ENCODE results near the gene DCBLD1. TPM values are rescaled to one million over a fixed set of nuclear protein-coding genes. Genes with fewer than 3 reads are reported as not detected.

DCBLD1 gene
- total RNA-seq (2022), result 69.3 and 73.4 TPM in 2 replicates
- percentile 94 among the genes with signal in this experiment for Bru-seq, nascent RNA
- BruChase-seq, experiment 1, labeled RNA remaining after a 2-hour chase, result percentile 89 among the genes with signal in this experiment
- percentile 81 among the genes with signal in this experiment for BruChase-seq, experiment 2, labeled RNA remaining after a 6-hour chase
- long read RNA-seq, transcript DCBLD1-202 (15 exons, 3,626 nt), result major isoform, 59 of 116 reads
- long read RNA-seq, transcript DCBLD1-201 (15 exons, 1,979 nt), result minor isoform, 8 of 116 reads
- long read RNA-seq, partial matches to known transcripts, result 14 of 116 reads
- long read RNA-seq, other reads (novel, unspliced or antisense), result 35 of 116 reads

DNA sequence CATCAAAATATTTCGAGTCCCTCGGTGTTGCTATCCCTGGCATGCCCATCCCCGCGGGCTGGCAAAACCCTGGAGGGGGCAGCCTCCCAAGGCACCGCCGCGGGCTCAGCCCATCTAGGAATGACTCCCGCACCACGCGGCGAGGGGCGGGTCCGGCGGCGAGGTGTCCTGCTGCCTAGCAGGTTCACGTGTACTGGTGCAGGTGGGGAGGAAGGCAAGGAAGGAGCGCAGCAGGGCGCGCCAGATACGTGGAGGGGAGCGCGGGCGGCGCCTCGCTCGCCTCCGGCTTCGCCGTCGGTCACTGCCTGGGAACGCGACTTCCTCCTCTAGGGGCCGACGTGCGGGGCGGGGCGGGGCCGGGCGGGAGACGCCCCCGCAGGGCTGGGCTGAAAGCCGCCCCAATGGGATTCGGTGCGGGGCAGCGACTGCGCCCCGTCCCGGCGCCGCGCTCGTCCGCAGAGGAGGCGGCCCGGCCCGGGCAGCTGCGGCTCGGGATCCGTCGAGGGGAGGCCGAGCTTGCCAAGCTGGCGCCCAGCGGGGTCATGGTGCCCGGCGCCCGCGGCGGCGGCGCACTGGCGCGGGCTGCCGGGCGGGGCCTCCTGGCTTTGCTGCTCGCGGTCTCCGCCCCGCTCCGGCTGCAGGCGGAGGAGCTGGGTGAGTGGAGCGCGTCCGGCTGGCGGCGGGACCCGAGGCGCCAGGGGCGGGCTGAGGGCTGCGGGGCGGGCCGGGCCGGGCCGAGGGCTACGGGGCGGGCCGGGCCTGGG, at the start of gene DCBLD1:
Gene DCBLD1, plus strand, starts transcription at position 435 of the 764 bp plus-strand sequence. Its CDS starts 108 bp downstream, at position 543.
- POLR2A ChIA-PET, result interaction anchor here (0.6 to 1.5 kb wide), 5 partner anchors 22 to 147 kb away, joined by 3 to 5 read pairs (median 3); partner anchors contain the start of gene GOPC
- H3K4me3 Mint-ChIP-seq (ENCODE audit: unreplicated experiment), result peak within 1 kb of the TSS; percentile 80
- peaks cover 22% of the 10 kb centered on the region for H3K36me3 Mint-ChIP-seq (ENCODE audit: insufficient read depth, unreplicated experiment)
- TF ChIP-seq, protein P1, sequence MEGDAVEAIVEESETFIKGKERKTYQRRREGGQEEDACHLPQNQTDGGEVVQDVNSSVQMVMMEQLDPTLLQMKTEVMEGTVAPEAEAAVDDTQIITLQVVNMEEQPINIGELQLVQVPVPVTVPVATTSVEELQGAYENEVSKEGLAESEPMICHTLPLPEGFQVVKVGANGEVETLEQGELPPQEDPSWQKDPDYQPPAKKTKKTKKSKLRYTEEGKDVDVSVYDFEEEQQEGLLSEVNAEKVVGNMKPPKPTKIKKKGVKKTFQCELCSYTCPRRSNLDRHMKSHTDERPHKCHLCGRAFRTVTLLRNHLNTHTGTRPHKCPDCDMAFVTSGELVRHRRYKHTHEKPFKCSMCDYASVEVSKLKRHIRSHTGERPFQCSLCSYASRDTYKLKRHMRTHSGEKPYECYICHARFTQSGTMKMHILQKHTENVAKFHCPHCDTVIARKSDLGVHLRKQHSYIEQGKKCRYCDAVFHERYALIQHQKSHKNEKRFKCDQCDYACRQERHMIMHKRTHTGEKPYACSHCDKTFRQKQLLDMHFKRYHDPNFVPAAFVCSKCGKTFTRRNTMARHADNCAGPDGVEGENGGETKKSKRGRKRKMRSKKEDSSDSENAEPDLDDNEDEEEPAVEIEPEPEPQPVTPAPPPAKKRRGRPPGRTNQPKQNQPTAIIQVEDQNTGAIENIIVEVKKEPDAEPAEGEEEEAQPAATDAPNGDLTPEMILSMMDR (IDR thresholded peaks at IDR 0.05; ENCODE audit: insufficient read depth in 1 of 2, low read depth in 1 of 2, low read length in 1 of 2, severe bottlenecking in 1 of 2, unreplicated experiment in 1 of 2), result no peak
- H3K4me1 Mint-ChIP-seq (ENCODE audit: low read depth, unreplicated experiment), result peaks cover 22% of the 10 kb centered on the region
- no TSS peak for BruUV-seq (replicated peaks)
- Histone ChIP-seq H3K36me3 (ENCODE audit: control insufficient read depth, insufficient read depth, low read length) (no peaks in the 10 kb centered on the region), H3K27me3 (replicated peaks; ENCODE audit: control insufficient read depth, insufficient read depth, low read length) (no peaks in the 10 kb centered on the region), H3K9me3 (no peaks in the 10 kb centered on the region), H3K4me1 (peaks cover 13% of the 10 kb centered on the region), H3K4me3 (ENCODE audit: low read depth, low read length) (peak within 1 kb of the TSS; percentile 91)
- peak within 1 kb of the TSS; percentile 93 for H3K27ac Mint-ChIP-seq (ENCODE audit: unreplicated experiment)
- no peaks in the 10 kb centered on the region for H3K27me3 Mint-ChIP-seq (ENCODE audit: insufficient read depth, unreplicated experiment)
- intact Hi-C loops (cut with micrococcal nuclease; ENCODE audit: unreplicated experiment), result loop anchor here (1.0 kb wide), 3 partner anchors 12 to 33 kb away; no protein-coding TSS in a partner anchor
- H3K9me3 Mint-ChIP-seq (ENCODE audit: unreplicated experiment), result no peaks in the 10 kb centered on the region
- peak; percentile 85 to 89 for DNase-seq
- CTCF ChIA-PET, result interaction anchor here (1.0 to 1.3 kb wide), 2 partner anchors 32 to 33 kb away, joined by 3 to 8 read pairs; no protein-coding TSS in a partner anchor

DNA sequence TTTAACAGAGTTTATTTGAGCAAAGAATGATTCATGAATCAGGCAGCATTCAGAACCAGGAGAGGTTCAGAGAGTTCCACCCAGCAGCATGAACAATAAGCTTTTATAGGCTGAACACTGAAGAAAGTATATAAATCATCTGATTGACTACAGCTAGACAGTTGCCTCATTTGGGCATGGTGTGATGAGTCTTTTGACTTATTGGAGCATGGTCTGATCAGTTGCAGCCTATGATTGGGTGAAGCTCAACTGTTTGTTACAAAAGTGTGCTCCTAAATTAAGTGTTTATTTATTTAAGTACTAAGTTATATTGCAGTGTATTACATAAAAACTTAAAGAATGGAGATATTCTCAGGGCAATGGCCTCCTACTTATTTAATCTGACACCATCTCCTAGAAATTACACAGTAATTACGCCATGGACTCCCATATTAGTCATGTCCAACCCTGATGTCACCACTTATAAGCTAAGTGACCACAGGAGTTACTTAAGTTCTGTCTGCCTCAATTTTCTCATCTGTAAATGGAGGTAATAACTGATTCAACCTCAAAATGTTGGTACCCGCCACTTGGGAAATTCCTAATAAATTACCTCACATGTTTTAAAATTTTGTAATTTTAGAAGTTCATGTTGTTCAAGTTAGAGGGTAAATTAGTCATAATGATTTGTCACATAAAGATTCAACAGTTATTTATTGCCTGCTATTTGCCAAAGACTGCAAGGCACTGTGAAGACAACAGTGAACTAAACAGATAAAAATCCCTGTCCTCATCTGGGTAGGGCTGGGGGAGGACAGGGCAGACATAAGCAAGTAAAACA, 41.6 kb upstream of the DCBLD1 start:
- Histone ChIP-seq H3K27me3 (replicated peaks; ENCODE audit: control insufficient read depth, insufficient read depth, low read length) (no peaks in the 10 kb centered on the region), H3K4me3 (ENCODE audit: low read depth, low read length) (no peak overlapping the region), H3K36me3 (ENCODE audit: control insufficient read depth, insufficient read depth, low read length) (no peaks in the 10 kb centered on the region), H3K4me1 (peaks cover 7% of the 10 kb centered on the region), H3K9me3 (no peaks in the 10 kb centered on the region)
- intact Hi-C loops (cut with micrococcal nuclease; ENCODE audit: unreplicated experiment), result loop anchor here (10.0 kb wide), 1 partner anchor 274 kb away; no protein-coding TSS in a partner anchor
- TF ChIP-seq, protein P1 (IDR thresholded peaks at IDR 0.05; ENCODE audit: insufficient read depth in 1 of 2, low read depth in 1 of 2, low read length in 1 of 2, severe bottlenecking in 1 of 2, unreplicated experiment in 1 of 2), result no peak
- ChIA-PET CTCF (interaction anchor here (0.7 to 0.9 kb wide), 2 partner anchors 9 to 19 kb away, joined by 3 read pairs; no protein-coding TSS in a partner anchor), POLR2A (no interaction called here)
- BruUV-seq (replicated peaks), result no TSS peak
- Mint-ChIP-seq H3K27ac (ENCODE audit: unreplicated experiment) (peak overlapping the region; percentile 35), H3K9me3 (ENCODE audit: unreplicated experiment) (no peaks in the 10 kb centered on the region), H3K27me3 (ENCODE audit: insufficient read depth, unreplicated experiment) (no peaks in the 10 kb centered on the region), H3K4me3 (ENCODE audit: unreplicated experiment) (no peak overlapping the region), H3K4me1 (ENCODE audit: low read depth, unreplicated experiment) (peaks cover 6% of the 10 kb centered on the region), H3K36me3 (ENCODE audit: insufficient read depth, unreplicated experiment) (no peaks in the 10 kb centered on the region)
- DNase-seq, result no peak

Measured in Caco-2 (cell line).